Lower lobe of right lung (tissue), 2 donors: ENCODE measurements around the gene PHACTR2. TPM values are rescaled to one million over a fixed set of nuclear protein-coding genes. Genes with fewer than 3 reads are reported as not detected.
A peak's percentile ranks its signal among the peaks of the same experiment; 100 is the strongest.

Experiments used
- ATAC-seq, 2 donors: fragments of 200-7000 bp; cut with Tn5 transposase; one replicate each; pipeline ENCODE4 v1.9.1; 2020 to 2022; ENCODE audit warnings: mild to moderate bottlenecking in 2 of 2, moderate library complexity in 2 of 2
- DNase-seq: peaks from one replicate; pipeline ENCODE4 v3.0.0-alpha.2; 2020
- H3K27ac ChIP-seq: fragments of 200-600 bp; one replicate; pipeline ENCODE4 v1.8.0; 2022
- H3K27me3 ChIP-seq: fragments of 200-600 bp; one replicate; pipeline ENCODE4 v1.8.0; 2022; ENCODE audit warnings: low read depth
- H3K36me3 ChIP-seq: fragments of 200-600 bp; one replicate; pipeline ENCODE4 v1.8.0; 2022; ENCODE audit warnings: mild to moderate bottlenecking
- H3K4me1 ChIP-seq: fragments of 200-600 bp; one replicate; pipeline ENCODE4 v1.8.0; 2022
- H3K4me3 ChIP-seq: fragments of 200-600 bp; one replicate; pipeline ENCODE4 v1.8.0; 2022; ENCODE audit warnings: mild to moderate bottlenecking
- H3K9me3 ChIP-seq: fragments of 200-600 bp; one replicate; pipeline ENCODE4 v1.8.0; 2022
- CTCF ChIP-seq: fragments of 200-600 bp; IDR thresholded peaks from one replicate; pipeline ENCODE4 v1.8.0; 2022; ENCODE audit warnings: antibody characterized with exemption, mild to moderate bottlenecking
- intact Hi-C: fragments of 100-400 bp; cut with DNase I; formaldehyde crosslinking; loops from one replicate; pipeline ENCODE4 v1.11.0; 2022
- total RNA-seq: library from RNA; stranded (reverse); fragmentation: NEBNext Ultra II Directional; extraction: Animal tissue kit (Norgen Biotek cat#: 25700); gene quantifications from one replicate; pipeline ENCODE4 v1.2.1, GENCODE V29; 2021
- donor health status: DM: no; HTN: yes; CAD: no; lungs with severe emphysema.

Gene PHACTR2
- total RNA-seq, 1 donor from 2014 or later = 115 TPM

GRCh38 chr6:143691900-143692636 lies 14.3 kb downstream of the PHACTR2 start:
- Histone ChIP-seq H3K27ac (no peak overlapping the region), H3K27me3 (no peaks in the 10 kb centered on the region), H3K4me3 (no peak overlapping the region), H3K36me3 (no peaks in the 10 kb centered on the region), H3K9me3 (no peaks in the 10 kb centered on the region), H3K4me1 (peaks cover 71% of the 10 kb centered on the region)
- no peak for DNase-seq
- intact Hi-C loops = no loop called here
- no peak for TF ChIP-seq CTCF
- ATAC-seq = no peak

GRCh38 chr6:143692696-143693095 lies 14.9 kb downstream of the PHACTR2 start:
- H3K27ac ChIP-seq = no peak overlapping the region
- no peak overlapping the region for H3K4me3 ChIP-seq
- H3K36me3 ChIP-seq = no peaks in the 10 kb centered on the region
- TF ChIP-seq CTCF = no peak
- no peaks in the 10 kb centered on the region for H3K27me3 ChIP-seq
- intact Hi-C loops = no loop called here
- H3K9me3 ChIP-seq = no peaks in the 10 kb centered on the region
- no peak for DNase-seq
- H3K4me1 ChIP-seq = peaks cover 71% of the 10 kb centered on the region
- peak; percentile 64 to 77 for ATAC-seq

GRCh38 chr6:143694013-143694412 lies 16.2 kb downstream of the PHACTR2 start:
- peaks cover 75% of the 10 kb centered on the region for H3K4me1 ChIP-seq
- no peak for TF ChIP-seq CTCF
- DNase-seq (no peak), ATAC-seq (no peak)
- H3K27me3 ChIP-seq = no peaks in the 10 kb centered on the region
- no peaks in the 10 kb centered on the region for H3K9me3 ChIP-seq
- H3K4me3 ChIP-seq = no peak overlapping the region
- no peaks in the 10 kb centered on the region for H3K36me3 ChIP-seq
- H3K27ac ChIP-seq = no peak overlapping the region
- intact Hi-C loops = no loop called here

- TF ChIP-seq CTCF = no peak
- ATAC-seq (no peak), DNase-seq (no peak)
- H3K4me3 ChIP-seq = no peak overlapping the region
- H3K27me3 ChIP-seq = no peaks in the 10 kb centered on the region
- peaks cover 80% of the 10 kb centered on the region for H3K4me1 ChIP-seq
- no peaks in the 10 kb centered on the region for H3K9me3 ChIP-seq
- H3K36me3 ChIP-seq = no peaks in the 10 kb centered on the region
- peak overlapping the region; percentile 44 for H3K27ac ChIP-seq
- intact Hi-C loops = no loop called here
These were observed 16.8 kb downstream of the PHACTR2 start for GRCh38 chr6:143694560-143694959.

GRCh38 chr6:143695130-143695968 lies 17.6 kb downstream of the PHACTR2 start:
- H3K4me1 ChIP-seq = peaks cover 79% of the 10 kb centered on the region
- no peak overlapping the region for H3K4me3 ChIP-seq
- TF ChIP-seq CTCF = no peak
- no peaks in the 10 kb centered on the region for H3K27me3 ChIP-seq
- H3K36me3 ChIP-seq = no peaks in the 10 kb centered on the region
- DNase-seq (no peak), ATAC-seq (peak; percentile 31 to 46)
- peak overlapping the region; percentile 44 for H3K27ac ChIP-seq
- H3K9me3 ChIP-seq = no peaks in the 10 kb centered on the region
- intact Hi-C loops = no loop called here
